Cardiac septum (tissue), 1 donor: Measurements from ENCODE around the gene PNKP. TPM values are rescaled to one million over a fixed set of nuclear protein-coding genes. Genes with fewer than 3 reads are reported as not detected.
A peak's percentile ranks its signal among the peaks of the same experiment; 100 is the strongest.

Experiments used
- DNase-seq: peaks from one replicate; pipeline ENCODE4 v3.0.0-alpha.2; 2020; ENCODE audit warnings: low spot score
- intact Hi-C: fragments of 100-400 bp; cut with DNase I; formaldehyde crosslinking; loops from one replicate; pipeline ENCODE4 v1.14.0; 2022
- long read RNA-seq: library from polyadenylated mRNA; unstranded; transcript quantifications from one replicate; pipeline ENCODE4 v2.0.0, GENCODE V29; 2021
- total RNA-seq: library from RNA; stranded (reverse); fragmentation: NEBNext Ultra II Directional; extraction: Animal tissue kit (Norgen Biotek cat#: 25700); gene quantifications from one replicate; pipeline ENCODE4 v1.2.1, GENCODE V29; 2021
- donor health status: DM: no; HTN: no; CAD: no.

The PNKP gene
- total RNA-seq, result 49.5 TPM
- long read RNA-seq, transcript PNKP-207 (16 exons, 1,665 nt), result minor isoform, 9 of 44 reads
- long read RNA-seq, transcript PNKP-201 (17 exons, 2,041 nt), result major isoform, 21 of 44 reads
- long read RNA-seq, partial matches to known transcripts, result 5 of 44 reads
- long read RNA-seq, other reads (novel, unspliced or antisense), result 6 of 44 reads

- DNase-seq, result peak; percentile 96
- intact Hi-C loops, result loop anchor here (1.0 to 5.0 kb wide), 2 partner anchors 10 to 55 kb away; partner anchors contain the start of genes AKT1S1, FUZ and TBC1D17
Observed at GRCh38 chr19:49866933-49867782, at the start of gene PNKP. Gene PNKP (minus strand): TSS chr19:49867576. CDS start chr19:49867204, 372 bp downstream.

DNA sequence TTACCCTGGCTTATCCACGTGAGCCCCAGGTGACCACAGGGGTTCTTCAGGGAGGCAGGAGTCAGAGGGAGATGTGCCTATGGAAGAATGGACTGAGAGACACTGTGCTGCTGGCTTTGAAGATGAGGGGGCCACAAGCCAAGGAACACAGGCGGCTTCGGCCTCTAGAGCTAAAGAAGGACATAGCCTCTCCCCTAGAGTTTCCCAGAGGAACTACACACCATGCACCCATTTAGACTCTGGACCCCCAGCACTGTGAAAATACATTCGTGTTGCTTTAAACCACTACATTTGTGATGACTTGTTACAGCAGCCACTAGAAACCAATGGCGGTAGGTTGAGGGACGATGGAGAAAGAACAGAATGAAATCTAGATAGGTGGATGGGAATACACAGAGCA is 47.9 kb upstream of the PNKP start:
- no peak for DNase-seq

DNA sequence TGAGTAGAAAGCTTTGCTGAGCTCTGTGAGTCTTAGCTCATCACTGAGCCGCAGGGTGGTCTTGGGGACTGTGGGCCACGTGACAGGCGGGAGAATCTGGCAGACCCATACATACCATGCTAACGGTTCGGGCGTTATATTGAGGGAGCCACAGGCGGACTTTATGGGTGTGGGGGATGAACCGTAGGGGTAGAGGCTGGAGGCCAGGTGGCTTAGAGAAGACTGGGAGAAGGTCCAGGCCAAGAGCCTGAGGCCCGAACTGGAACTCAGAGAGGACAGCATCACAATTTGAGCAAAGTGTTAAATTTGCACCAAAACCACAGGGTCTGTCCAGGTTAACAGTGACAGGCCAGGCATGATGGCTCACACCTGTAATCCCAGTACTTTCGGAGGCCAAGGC is 46.3 kb upstream of the PNKP start:
- no peak for DNase-seq
- intact Hi-C loops, result no loop called here

More for the DNA sequence above, 47.9 kb upstream of the PNKP start:
- intact Hi-C loops, result no loop called here

DNA sequence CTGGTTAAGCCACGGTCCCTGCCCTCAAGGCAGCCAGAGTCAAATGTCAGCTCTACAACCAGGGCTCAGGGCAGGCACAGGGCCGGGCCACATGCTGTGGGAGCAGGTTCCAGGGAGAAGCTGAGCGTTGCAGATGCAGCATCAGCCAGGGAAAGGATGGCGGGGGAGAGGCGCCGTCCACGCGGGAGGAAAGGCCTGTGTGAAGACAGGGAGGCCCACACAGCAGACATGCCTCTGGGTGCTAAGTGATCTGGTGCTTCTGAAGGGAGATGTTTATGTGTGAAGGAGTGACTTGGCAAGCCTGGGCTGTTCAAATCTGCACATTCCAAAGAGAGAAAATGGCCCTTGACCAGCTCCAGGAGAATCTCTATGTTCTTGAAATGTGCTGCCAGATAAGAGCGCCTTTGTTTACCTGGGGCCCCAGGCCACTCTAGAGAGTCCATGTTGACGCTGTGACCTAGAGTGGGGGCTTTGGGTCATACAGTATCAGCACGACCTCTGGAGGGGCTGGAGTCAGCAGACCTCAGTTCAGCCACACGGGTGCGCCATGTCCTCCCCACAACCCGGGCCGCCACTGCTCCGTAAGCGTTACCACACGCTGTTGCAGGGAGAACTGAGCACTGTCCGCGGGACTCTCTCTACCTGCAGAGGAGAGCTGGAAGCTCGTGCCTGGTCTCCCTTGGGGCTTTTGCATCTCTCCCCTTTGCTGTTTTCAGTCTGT is 45.7 kb upstream of the PNKP start:
- no peak for DNase-seq
- intact Hi-C loops, result no loop called here

- intact Hi-C loops, result no loop called here
Observed at GRCh38 chr19:49911381-49912145, 44.2 kb upstream of the PNKP start.

GRCh38 chr19:49910179-49910578 is 42.8 kb upstream of the PNKP start:
- DNase-seq, result no peak
- intact Hi-C loops, result no loop called here

More at GRCh38 chr19:49911381-49912145, 44.2 kb upstream of the PNKP start:
- DNase-seq, result no peak

GRCh38 chr19:49908480-49909420 is 41.4 kb upstream of the PNKP start:
- intact Hi-C loops, result no loop called here
- DNase-seq, result no peak

- intact Hi-C loops, result no loop called here
Observed at GRCh38 chr19:49907745-49908446, 40.5 kb upstream of the PNKP start.

DNA sequence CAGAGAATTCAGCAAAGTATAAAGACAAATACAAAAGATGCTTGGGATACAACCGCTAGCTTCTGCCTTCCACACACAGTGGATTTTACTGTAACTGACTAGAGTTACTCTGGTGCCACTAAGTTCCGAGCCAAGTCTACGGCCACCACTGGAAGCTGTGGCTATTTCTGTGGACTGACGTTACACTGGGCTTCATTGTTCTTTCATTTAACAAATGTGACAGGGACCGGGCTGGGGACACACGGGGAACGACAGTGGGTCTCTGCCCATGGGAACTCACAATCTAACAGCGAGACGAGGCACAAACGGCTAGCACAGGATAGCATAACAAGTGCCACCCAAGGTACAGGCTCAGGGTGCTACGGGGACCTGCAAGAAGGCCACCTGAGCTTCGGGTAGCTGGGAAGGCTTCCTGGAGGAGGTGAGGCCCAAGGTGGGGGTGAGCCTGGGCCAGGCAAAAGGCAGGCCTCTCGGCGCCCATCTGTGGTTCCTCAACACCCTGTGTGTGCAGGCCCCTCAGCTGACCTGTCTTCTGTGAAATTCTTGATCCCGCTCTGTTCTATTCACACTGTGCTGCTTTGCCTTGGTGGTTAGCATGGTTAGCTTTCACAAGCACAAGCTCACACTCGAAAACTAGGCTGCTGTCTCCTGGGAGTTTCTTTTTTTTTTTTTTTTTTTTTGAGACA is 39.6 kb upstream of the PNKP start:
- DNase-seq, result no peak
- intact Hi-C loops, result no loop called here

More at GRCh38 chr19:49907745-49908446, 40.5 kb upstream of the PNKP start:
- no peak for DNase-seq

DNA sequence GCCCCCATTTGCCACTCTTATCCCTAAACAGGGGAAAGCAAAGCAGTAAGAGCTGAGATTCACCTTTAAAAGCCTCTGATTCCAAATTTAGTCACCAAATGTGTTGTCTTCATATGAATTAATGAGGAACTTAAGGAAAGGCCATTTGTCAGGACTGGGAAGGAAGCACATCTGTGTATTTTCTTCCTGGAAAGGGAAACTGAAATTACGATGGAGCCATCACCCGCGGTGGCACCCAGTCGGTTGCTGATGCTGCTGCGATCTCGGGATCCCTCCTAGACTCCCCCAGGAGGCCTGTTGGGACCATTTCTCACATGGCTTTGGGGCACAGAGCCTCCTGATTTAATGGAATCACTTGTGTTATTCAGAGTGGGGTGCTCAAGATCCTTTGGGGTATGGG is 36.8 kb upstream of the PNKP start:
- intact Hi-C loops, result no loop called here

GRCh38 chr19:49896863-49897621 is 29.7 kb upstream of the PNKP start, which contains the start of gene IL4I1:
Gene IL4I1 (minus strand): TSS chr19:49896887. CDS start chr19:49896160, 727 bp downstream.
- intact Hi-C loops, result no loop called here

More for the DNA sequence above, 36.8 kb upstream of the PNKP start:
- no peak for DNase-seq

GRCh38 chr19:49895566-49896297 is 28.4 kb upstream of the PNKP start:
- DNase-seq, result no peak
- intact Hi-C loops, result no loop called here

More at GRCh38 chr19:49896863-49897621, 29.7 kb upstream of the PNKP start, which contains the start of gene IL4I1:
- DNase-seq, result no peak

DNA sequence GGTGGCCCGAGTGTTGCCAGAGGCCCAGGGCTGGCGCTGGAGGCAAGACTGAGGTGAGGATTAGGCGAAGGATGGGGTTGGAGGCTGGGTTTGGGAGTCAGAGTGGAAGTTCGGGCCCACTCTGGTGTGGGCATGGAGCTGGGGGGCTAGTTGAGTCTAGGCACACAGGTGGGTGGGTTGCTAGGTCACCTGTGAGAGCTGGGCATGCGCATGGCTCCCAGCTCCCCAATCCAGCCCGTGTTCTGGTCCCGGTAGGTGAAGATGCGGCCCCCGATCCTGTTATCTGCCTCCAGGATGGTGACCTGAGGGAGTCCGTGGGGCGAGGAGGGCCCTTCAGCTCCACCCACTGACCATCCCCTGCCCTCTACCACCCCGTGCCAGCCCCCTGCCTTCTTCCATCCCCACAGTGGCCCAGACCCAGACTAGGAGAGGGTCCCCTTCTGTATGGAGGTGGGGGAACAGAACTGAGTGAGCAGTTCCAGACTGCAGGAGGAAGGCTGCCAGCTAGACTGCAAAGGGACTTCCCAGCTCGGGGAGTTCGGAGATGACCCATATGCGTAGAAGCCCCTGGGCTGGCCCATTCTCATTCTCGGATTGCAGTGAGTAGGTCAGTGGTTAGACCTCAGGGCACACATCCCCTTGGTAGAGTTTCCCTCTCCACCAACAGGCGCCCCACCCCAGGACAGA is 27.6 kb upstream of the PNKP start:
- intact Hi-C loops, result no loop called here

DNA sequence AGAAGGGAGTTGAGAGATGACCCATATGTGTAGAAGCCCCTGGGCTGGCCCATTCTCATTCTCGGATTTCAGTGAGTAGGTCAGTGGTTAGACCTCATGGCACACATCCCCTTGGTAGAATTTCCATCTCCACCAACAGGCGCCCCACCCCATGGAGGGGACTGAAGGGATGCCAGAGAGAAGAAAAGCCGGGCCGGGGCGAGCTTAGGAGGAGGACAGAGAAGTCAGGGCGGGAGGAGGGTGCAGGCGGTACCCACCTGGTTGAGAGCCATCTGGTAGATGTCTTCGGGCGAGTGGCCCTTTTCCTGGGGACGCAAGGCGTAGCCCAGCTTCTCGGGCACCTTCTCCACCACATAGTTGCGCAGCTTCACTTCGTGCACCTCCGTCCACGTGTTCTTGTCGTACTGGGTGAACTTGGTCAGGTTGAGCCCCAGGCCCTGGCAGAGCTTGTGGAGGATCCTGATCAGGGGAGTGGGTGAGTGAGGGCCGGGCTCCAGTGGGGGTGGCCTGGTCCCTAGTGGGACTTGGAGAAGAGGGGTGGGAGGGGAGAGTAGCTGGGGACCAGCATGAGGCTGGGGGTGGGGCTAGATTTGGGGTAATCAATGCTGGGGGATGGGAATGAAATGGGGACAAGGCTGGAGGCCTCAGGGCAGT is 26.8 kb upstream of the PNKP start:
- intact Hi-C loops, result no loop called here
- DNase-seq, result no peak

More for the DNA sequence above, 27.6 kb upstream of the PNKP start:
- DNase-seq, result no peak

DNA sequence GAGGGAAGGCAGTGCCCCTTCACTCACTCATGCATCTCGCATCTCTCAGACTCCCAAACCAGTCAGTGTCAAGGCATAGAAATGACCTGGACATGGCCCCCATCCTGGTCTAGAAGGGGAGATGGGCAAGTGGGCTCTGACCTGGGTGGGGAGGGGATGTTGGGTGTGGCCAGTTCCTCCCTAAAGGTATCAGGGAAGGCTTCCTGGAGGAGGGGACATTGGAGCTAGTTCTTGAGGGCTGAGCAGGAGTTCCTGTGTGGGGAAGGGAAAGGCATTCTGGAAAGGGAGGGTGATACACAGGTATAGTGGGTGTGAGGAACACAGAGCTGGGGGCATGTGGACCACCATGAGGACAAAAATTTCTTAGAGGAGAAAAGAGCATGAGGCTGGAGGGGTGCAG is 25.3 kb upstream of the PNKP start:
- intact Hi-C loops, result no loop called here

More for the DNA sequence above, 25.3 kb upstream of the PNKP start:
- no peak for DNase-seq
